GM18498 (cell line): Measurements from ENCODE around the gene PLEKHG5.

ENCODE experiments used
- ATAC-seq: cut with Tn5 transposase; IDR thresholded peaks from one replicate; pipeline ENCODE4 v1.9.1; 2021; ENCODE audit warnings: mild to moderate bottlenecking, moderate library complexity; ENCODE audit not compliant: unreplicated experiment

Gene PLEKHG5

DNA sequence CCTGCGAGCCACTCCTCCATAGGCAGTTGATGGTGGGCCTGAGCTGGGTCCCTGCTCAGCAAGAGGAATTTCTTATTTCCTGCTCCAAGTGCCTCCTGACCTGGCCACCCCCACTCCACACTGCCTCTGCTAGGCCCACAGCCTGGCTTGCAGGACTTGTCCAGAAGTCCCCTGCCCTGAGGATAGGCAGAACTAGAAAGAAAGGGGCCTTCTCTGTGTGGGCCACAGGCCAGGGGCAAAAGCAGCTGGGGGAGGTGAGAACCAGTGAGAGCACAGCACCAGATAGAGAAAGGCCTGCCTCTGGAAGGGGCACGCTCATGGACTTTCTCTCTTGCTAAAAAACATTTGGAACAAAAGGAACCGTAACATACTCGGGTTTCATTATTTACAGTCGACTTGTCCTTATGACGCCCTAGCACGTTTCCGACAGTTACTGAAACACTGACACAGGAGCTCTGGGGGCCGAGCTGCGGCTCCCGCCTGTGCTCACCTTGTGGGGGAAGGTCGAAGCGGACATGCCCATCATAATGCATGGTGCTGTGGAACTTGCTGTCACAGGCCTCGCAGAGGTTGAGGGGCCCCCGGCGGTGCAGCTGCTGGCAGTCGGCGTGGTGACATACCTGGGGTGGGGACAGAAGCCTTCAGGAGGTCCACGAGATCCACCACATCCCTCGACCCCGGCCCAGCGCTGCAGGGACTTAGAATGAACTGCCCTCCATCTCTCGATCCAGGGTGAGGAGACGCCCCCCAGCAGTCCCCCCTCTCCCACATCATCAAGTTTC is 14.2 kb downstream of the PLEKHG5 start:
- no peak for ATAC-seq

GRCh38 chr1:6476483-6476882 is 15.0 kb downstream of the PLEKHG5 start:
- no peak for ATAC-seq

- no peak for ATAC-seq
Measured at GRCh38 chr1:6475381-6476133, 15.9 kb downstream of the PLEKHG5 start.

GRCh38 chr1:6474815-6475282 is 16.6 kb downstream of the PLEKHG5 start:
- ATAC-seq: no peak

- ATAC-seq: no peak
Measured at GRCh38 chr1:6473974-6474814, 17.3 kb downstream of the PLEKHG5 start.

DNA sequence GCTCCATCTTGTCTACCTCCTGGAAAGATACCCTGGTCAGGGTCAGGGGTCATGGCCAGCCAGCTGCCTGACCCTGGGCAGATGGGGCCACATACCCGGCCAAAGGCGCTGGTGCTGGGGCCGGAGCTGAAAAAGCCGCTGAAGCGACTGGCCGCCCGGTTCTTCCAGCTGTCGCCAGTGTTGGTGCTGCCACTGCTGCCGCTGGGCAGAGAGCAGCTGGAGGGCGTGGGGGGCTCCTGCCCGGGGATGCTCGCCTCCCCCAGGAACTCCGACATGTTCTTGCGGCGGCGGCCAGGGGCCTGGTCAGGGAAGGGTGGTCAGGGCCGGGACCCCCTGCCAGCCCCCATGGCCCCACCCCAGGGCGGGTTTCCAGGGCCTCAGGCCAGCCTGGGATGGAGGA is 18.3 kb downstream of the PLEKHG5 start:
- no peak for ATAC-seq

DNA sequence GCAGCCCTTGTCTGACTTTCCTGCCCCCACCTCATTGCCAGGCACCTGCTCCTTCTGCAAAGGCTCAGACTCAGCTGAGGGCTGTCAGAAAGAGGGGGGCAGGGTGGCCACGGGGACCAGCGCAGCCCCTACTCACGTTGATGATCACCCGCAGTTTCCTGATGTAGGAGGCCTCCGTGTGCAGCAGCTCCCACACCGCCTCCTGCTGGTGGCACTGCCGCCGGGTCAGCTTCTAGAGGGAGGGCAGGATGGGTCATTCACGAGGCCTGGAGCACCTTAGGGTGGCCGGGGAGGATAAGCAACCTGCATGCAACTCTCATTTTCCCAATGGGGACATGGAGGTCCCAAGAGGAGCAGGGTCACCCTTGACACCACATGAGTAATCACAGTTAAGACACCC is 19.1 kb downstream of the PLEKHG5 start:
- no peak for ATAC-seq

DNA sequence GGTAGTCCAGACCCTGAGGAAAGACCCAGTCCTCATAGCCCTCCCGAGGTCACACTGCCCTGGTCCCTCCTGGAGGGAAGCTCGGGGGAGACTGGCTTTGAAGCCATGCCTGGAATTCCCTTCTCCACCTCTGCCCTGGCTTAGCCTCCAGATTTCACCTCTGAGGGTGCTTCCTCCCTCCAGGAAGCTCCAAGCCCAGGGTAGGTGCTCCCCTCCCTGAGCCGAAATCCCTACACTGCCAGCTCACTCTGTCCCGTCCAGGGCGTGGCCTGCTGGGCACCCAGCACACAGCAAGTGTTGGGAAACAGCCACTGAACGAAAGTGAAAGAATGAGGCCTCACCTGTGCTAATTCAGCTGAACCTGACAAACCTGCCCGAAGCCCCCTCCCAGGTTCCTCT is 19.5 kb downstream of the PLEKHG5 start:
- ATAC-seq: no peak

- no peak for ATAC-seq
Measured at GRCh38 chr1:6471086-6471969, 20.1 kb downstream of the PLEKHG5 start.

- ATAC-seq: no peak
Measured at GRCh38 chr1:6470132-6471085, 21.1 kb downstream of the PLEKHG5 start.

GRCh38 chr1:6468729-6469461 is 22.6 kb downstream of the PLEKHG5 start:
- ATAC-seq: no peak

DNA sequence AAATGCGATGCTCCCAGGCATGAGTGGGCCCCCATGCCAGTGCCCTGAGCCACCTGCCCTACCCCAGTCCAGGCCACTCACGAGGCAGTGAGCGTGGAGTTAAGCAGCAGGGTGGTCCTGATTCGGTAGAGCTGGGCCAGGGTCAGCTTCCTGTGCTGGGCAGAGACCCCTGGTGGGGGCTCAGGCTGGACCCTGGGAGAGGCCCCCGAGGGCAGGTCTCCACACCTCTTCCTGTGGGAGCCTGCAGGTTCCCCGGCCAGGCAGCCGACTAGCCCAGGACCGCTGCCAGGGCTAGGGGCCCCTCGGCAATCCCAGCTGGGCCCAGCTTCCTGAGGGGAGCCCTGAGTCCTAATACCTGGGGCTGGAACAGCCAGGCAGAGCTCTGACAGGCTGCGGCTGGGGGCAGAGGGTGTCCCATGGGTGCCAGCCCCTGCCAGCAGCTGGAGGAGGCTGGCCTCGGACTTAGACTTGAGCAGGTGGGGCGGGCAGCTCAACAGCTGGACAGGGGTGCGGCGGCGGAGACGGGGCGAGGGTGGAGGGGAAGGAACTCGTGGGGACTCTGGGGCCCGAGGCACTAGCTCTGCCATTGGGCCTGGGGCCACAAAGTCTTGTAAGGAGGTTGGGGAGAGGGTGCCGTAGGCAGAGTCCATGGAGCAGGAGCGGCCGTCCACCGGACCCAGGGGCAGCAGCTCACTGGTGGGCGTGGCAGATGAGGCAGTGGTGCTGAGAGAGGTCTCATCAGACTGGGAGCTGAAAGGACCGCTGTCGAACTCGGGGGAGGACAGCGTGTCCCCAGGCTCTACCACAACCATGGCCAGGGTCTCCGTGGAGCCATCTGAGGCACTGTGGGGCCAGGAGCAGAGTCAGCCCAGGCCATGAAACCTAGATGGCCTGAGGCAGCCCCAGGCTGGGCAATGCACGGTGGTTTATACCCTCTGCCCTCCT is 23.5 kb downstream of the PLEKHG5 start:
- ATAC-seq: no peak

GRCh38 chr1:6467224-6467623 is 24.2 kb downstream of the PLEKHG5 start:
- ATAC-seq: no peak

GRCh38 chr1:6466751-6467150 is 24.7 kb downstream of the PLEKHG5 start:
- no peak for ATAC-seq

DNA sequence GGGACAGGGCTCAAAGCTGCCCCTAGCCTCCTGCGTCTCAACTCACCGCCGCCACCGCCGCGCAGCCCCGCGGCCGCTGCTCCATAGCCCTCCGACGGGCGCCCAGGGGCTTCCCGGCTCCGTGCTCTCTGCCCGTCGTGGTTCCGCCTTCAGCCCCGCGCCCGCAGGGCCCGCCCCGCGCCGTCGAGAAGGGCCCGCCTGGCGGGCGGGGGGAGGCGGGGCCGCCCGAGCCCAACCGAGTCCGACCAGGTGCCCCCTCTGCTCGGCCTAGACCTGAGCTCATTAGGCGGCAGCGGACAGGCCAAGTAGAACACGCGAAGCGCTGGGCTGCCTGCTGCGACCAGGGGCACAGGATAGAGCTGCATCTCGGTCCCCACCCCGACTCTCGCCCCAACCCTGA is 25.4 kb downstream of the PLEKHG5 start, which contains the start of gene TNFRSF25:
TNFRSF25 (minus strand) TSS at position 151 of the 400 bp plus-strand sequence; CDS start at position 85, 66 bp downstream.
- ATAC-seq: no peak

DNA sequence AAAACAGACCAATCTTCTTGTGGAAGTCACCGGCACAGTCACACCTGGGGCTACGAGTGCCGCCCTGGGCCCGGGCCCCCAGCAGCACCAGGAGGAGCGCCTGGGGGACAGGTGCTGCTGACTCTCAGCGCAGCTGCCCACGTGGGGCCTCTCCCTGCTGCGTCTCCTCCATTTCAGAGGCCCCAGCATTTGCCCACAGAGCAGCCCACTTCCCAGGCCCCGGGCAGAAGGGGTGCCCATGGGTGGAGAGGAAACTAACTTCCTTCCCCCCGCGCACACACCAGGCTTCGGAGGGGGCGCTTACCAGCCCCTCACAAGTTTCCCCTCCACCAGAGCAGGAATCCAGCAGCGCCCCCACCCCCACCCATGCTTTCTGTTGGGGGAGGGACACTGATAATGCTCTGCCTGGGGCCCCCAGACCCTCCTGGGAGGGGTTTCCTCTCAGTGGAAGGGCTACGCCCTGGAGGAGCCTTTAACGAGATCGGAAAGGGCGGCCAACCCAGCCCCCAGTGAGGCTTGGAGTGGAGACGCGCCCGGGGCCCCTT is 25.9 kb downstream of the PLEKHG5 start:
- no peak for ATAC-seq

GRCh38 chr1:6464915-6465314 is 26.6 kb downstream of the PLEKHG5 start:
- ATAC-seq: no peak
